Stimulated activated CD8-positive, alpha-beta memory T cell treated with anti-CD3 and anti-CD28 coated beads, Interleukin-2, amount 100 ng/mL, for 48 hours (primary cell): ENCODE data around the gene KIF16B.
"Not testable (repeated sequence)": the region's sequence is repeated elsewhere in the genome, so short reads cannot be mapped to it uniquely, and the experiment has no call there.

Experiments used
- DNase-seq, 2 donors: peaks; one replicate each; pipeline ENCODE4 v3.0.0-alpha.2; 2020; ENCODE audit warnings: low read depth in 2 of 2

The KIF16B gene

GRCh38 chr20:16589623-16590022 lies 16.4 kb upstream of the KIF16B start:
- no peak for DNase-seq

GRCh38 chr20:16588241-16588640 lies 15.0 kb upstream of the KIF16B start:
- DNase-seq: no peak

GRCh38 chr20:16587066-16587465 lies 13.8 kb upstream of the KIF16B start:
- DNase-seq: no peak

- no peak for DNase-seq
These were observed 10.2 kb upstream of the KIF16B start for GRCh38 chr20:16583474-16583873.

- DNase-seq: no peak
These were observed 8.0 kb upstream of the KIF16B start for GRCh38 chr20:16581241-16581640.

- DNase-seq: no peak
These were observed 7.4 kb upstream of the KIF16B start for GRCh38 chr20:16580620-16581019.

- DNase-seq: no peak
These were observed 6.9 kb upstream of the KIF16B start for GRCh38 chr20:16580147-16580546.

- no peak for DNase-seq
These were observed 3.0 kb upstream of the KIF16B start for GRCh38 chr20:16576219-16576618.

GRCh38 chr20:16575390-16576140 lies 2.3 kb upstream of the KIF16B start:
- no peak for DNase-seq

- DNase-seq: peak; percentile 71 to 77
These were observed 1.6 kb upstream of the KIF16B start for GRCh38 chr20:16574656-16575355.

GRCh38 chr20:16571333-16571732 lies 1.9 kb downstream of the KIF16B start:
- no peak for DNase-seq

GRCh38 chr20:16569246-16570153 lies 3.7 kb downstream of the KIF16B start:
- DNase-seq: no peak

GRCh38 chr20:16566080-16566479 lies 7.2 kb downstream of the KIF16B start:
- no peak for DNase-seq

GRCh38 chr20:16564079-16564478 lies 9.2 kb downstream of the KIF16B start:
- not testable (repeated sequence) for DNase-seq

- no peak for DNase-seq
These were observed 10.0 kb downstream of the KIF16B start for GRCh38 chr20:16563066-16563806.

- DNase-seq: no peak
These were observed 11.0 kb downstream of the KIF16B start for GRCh38 chr20:16562259-16562658.

GRCh38 chr20:16560661-16561060 lies 12.6 kb downstream of the KIF16B start:
- DNase-seq: no peak

- DNase-seq: no peak
These were observed 13.0 kb downstream of the KIF16B start for GRCh38 chr20:16560216-16560615.

GRCh38 chr20:16556301-16556700 lies 16.9 kb downstream of the KIF16B start:
- no peak for DNase-seq

- no peak for DNase-seq
These were observed 17.5 kb downstream of the KIF16B start for GRCh38 chr20:16555754-16556153.

- DNase-seq: no peak
These were observed 18.3 kb downstream of the KIF16B start for GRCh38 chr20:16554766-16555543.
